Activated T-cell treated with anti-CD3 and anti-CD28 coated beads for 1 hour (primary cell): ENCODE results near the gene IGFALS.
A peak's percentile ranks its signal among the peaks of the same experiment; 100 is the strongest.

ENCODE experiments used
- DNase-seq: peaks from one replicate; pipeline ENCODE4 v3.0.0-alpha.2; 2020; ENCODE audit warnings: low read depth

IGFALS gene

GRCh38 chr16:1793578-1794220 lies at the start of gene IGFALS:
Gene IGFALS, minus strand, starts transcription at chr16:1793705. Its CDS starts 53 bp downstream, at chr16:1793652.
- no peak for DNase-seq

DNA sequence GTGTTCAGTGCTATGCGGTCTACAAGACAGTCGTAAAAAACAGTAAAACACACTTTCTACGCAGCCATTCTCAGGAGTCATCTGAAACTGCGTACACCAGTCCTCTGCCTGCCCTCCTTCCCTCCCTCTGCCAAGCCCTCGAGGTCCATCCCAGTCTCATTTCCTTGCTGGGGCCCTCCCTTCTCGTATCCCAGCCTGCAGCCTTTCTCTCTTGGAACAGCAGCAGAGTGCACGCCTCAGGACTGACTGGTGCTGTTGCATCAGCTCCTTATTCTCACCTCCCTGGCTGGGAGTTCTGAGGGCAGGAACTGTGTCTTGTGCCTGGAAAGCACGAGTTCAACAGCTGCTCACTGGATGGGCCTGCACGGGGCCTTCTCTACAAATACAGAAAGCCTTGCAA lies 46.0 kb upstream of the IGFALS start:
- no peak for DNase-seq

- DNase-seq = no peak
Observed at GRCh38 chr16:1834096-1834495, 40.6 kb upstream of the IGFALS start.

DNA sequence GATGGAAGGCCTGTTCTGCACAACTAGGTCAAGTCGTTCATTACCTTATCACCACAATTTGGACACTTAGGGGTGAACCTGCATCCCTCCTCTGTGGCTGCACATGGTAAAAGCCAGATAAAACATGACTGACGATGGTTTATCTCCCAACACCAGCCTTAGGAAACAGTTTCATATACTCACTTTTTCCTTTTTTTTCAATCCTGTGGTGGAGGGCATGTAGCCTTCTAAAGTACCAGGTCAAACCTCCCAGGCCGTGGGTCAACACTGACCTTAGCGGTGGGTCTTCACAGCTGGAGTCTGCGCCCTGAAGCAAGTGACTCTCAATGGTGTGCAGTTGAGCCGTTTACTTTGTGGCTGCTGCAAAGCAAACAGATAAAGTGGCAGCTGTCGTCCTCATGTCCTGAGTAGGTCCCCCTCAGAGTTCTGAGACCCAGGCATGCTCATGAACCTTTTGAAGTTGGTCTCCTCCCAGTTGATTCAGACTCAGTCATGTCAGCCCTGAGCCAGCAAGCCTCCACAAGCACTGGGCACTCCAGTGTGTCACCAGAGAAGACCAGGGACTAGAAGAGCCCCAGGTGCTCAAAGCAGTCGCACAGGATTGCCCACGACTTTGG lies 39.4 kb upstream of the IGFALS start:
- DNase-seq = no peak

DNA sequence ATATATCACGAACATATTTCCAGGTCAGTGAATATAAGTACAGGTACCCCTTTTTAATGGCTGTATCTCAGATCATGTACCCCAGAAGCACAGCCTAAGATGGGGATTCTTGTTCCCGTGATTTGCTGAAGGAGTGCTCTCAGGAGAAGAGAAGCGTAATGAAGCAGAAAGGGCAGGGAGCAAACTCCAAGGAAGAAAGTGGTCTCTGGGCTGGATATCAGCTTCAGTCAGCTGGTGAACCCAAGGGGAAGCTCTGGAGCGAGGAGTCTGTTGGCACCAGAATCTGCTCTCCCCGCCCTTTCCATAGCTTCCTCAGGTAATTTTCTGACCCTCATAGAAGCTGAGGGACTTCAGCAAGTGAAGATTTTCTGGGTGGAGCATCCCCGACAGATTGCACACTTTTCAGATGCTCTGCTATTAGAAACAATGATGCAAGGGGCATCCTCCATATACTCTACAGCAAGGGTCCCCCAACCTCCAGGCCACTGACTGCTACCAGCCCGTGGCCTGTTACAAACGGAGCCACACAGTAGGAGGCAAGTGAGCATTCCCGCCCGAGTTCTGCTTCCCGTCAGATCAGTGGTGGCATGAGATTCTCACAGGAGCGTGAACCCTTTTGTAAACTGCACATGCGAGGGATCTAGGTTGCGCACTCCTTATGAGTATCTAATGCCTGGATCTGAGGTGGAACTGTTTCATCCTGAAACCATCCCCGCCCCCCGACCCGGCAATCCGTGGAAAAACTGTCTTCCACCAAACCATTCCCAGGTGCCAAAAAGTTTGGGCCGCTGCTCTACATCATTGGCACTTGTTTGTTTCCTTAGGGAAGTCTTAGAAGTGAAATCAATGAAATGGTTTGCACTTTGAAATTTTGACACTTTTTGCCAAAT lies 37.9 kb upstream of the IGFALS start:
- no peak for DNase-seq

DNA sequence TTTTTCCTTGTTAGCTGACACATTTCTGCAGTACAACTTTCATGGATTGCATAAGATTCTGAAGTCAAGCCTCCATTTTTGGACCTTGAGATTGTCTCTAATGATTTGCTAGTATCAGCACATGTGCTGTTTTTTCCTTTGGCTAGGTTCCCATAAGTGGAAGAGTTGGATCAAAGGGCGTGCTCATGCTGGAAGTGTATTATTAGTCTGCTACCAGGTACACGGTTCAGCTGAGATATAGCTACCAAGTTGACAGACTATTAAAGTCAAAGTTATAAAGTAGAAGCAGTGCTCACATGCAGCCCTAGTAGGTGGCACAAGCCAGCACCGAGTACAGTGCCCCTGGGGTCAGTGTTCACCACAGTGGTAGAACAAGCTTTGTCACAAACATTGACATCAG lies 36.7 kb upstream of the IGFALS start:
- DNase-seq = no peak

- DNase-seq = no peak
Observed at GRCh38 chr16:1828645-1829410, 35.3 kb upstream of the IGFALS start.

DNA sequence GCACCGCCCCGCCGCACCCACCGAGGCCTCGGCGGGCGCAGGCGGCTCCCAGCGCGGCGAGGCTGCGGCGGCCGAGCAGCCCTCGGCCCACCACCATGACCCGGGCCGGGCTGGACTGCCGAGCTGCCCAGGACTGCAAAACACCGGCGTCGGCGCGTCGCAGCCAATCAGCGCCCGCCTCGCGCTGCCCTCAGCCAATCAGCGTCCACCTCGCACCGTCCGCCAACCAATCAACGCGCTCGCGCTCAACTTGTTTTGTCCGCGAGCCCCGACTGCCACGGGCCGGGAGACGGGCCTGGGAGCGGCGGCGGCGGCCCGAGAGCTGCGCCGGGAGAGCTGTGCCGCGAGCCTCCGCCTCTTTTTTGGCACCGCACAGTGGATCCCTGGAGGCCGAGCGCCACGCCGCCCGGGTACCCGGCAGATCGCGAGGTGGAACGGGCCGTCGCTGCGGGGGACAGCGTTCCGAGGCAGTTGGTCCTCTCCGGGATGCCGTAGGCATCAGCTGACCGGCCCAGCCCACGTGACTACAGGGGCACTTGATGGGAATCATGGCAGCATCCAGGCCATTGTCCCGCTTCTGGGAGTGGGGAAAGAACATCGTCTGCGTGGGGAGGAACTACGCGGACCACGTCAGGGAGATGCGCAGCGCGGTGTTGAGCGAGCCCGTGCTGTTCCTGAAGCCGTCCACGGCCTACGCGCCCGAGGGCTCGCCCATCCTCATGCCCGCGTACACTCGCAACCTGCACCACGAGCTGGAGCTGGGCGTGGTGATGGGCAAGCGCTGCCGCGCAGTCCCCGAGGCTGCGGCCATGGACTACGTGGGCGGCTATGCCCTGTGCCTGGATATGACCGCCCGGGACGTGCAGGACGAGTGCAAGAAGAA lies 33.4 kb upstream of the IGFALS start, which contains the start of the genes FAHD1 and HAGH:
Gene FAHD1 (plus strand): TSS at position 516 of the 883 bp plus-strand sequence. CDS start 33 bp downstream, at position 549.
Gene HAGH (minus strand): TSS at position 135 of the 883 bp plus-strand sequence. CDS start 38 bp downstream, at position 97.
- DNase-seq = peak; percentile 86

DNA sequence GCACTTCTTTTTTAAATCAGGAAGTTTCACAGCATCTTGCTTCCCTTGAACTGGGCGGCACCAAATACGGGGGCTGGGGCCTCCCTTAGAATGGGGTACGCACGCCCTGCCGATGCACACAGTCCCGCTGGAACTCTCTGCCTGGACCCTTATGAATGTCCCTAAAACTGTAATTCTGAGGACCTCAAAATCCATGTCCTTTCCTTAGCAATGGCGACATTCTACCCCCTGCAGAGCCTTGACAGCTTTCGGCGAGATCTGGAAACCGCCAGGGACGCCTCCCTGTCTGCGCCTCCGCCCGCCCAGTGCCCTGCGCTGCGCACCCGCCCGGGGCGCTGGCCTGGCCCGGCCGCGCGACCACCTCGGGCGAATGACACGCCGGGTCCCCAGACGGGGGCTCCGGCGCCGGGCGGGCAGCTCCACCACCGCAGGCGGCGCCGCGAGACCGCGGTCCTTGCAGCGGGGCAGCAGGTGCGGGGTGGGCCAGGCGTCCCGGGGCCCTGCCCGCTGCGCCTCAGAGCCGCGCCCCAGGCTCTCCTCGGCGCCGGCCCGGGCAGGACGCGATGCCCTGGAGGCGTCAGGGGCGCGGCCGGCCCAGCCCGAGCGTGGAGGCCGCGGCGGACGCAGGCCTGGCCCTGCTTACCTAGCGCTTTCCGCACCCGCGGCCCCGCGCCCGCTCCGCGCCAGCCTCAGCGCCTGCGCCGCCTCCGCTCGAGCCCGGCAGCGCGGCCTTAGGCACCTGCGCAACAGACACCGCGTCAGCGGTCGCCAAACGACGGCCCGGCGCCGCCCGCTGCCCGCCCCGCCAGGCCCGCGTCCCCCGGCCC lies 32.6 kb upstream of the IGFALS start:
- DNase-seq = peak; percentile 53

- no peak for DNase-seq
Observed at GRCh38 chr16:1825381-1825863, 31.9 kb upstream of the IGFALS start.

DNA sequence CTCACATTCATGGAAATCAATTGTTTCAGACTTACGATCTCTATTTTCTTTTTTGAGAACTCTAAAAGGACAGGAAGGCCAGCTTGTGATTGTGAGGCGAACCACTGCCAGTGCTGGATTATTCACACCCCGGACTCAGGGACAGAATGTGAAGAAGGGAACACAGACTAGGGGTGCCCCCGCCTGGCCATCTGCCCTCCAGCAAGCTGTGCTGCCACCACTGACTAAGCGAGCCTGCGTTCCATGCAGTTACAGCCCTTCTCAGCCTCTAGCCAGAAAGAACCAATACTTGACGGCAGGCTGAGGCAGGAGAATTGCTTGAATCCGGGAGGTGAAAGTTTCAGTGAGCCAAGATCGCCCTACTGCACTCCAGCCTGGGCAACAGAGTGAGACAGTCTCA lies 30.3 kb upstream of the IGFALS start:
- no peak for DNase-seq

DNA sequence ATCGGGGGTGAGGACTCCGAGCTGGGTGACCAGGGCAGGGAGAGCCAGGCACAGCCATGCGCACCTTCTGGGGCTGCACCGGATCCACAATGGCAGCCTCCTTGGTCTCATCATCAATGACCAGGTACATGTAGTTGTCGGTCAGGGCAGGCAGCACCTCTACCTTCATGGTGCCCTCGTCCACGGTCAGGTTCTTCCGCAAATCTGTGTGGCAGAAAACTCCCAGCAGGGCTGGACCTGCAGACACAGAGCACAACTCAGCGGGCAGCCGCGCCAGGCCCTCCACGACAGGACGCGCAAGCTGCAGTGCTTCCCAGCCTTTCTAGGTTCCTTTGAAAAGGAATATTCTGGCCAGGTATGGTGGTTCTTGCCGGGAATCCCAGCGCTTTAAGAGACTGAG lies 29.3 kb upstream of the IGFALS start:
- DNase-seq = no peak

DNA sequence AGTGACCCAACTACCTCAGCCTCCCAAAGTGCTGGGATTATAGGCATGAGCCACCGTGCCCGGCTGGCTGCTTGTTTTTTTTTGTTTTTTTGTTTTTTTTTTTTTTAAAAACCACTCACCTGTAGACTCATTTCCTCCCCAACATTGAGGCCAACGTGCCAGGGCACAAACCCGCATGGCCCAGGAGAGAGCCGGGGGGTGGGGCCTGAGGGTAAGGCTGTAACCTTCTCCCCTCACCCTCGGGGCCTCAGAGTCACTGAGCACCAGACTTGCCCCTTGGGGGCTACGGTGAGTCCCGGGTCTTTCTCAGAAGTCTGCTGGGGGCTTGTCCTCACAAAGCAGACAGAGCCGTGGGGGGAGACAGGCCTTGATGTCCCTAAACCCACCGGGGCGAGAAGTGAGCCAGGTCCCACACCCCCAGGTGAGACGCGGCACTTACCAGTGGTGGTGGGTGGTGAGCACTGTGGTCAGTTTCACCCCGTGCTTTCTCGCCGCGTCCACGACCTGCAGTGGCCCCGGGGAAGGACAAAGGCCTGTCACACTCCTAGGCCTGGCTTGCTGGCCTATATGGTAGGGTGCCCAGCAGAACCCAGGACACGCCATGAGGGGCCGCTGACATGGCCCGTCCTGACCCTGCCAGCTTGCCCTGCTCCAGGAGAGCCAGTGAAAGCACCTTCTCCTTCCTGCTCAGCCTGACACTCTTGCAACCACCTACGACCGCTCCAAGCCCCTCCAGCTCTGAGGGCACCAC lies 28.5 kb upstream of the IGFALS start:
- DNase-seq = no peak

DNA sequence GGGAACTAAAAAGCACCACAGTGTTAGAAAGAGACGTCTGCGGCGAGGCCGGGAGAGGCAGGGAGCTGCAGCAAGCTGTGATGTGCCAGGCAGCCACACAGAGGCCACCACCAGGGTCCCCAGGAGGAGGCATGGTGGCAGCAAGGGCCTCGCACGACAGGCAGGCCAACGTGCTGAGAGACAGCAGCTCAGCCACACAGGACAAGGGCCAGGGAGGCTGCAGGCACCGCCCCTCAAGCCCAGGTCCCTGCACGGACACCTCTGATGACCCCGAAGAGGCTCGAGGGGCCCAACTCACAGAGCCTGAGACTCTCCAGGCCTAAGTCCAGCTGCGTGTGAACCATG lies 27.4 kb upstream of the IGFALS start:
- DNase-seq = no peak

- no peak for DNase-seq
Observed at GRCh38 chr16:1820096-1820945, 26.8 kb upstream of the IGFALS start.

DNA sequence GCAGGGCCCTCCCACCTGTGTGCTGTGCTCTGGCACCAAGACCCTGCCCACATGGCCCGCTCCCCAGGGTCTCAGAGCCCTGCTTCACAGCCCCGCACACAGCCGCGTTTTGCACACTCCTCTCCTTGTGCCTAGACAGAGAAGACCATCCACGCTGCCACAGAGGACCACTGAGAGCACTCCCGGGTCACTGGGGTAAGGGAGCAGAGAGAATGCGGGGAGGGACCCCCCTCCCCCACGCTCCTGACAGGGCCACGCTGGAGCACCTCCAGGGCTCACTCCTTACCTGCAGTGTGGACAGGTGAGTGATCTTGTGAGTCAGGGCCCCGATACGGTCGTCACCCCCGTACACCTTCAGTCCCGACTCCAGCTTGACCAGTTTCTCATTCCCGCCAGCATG lies 26.1 kb upstream of the IGFALS start:
- DNase-seq = no peak

DNA sequence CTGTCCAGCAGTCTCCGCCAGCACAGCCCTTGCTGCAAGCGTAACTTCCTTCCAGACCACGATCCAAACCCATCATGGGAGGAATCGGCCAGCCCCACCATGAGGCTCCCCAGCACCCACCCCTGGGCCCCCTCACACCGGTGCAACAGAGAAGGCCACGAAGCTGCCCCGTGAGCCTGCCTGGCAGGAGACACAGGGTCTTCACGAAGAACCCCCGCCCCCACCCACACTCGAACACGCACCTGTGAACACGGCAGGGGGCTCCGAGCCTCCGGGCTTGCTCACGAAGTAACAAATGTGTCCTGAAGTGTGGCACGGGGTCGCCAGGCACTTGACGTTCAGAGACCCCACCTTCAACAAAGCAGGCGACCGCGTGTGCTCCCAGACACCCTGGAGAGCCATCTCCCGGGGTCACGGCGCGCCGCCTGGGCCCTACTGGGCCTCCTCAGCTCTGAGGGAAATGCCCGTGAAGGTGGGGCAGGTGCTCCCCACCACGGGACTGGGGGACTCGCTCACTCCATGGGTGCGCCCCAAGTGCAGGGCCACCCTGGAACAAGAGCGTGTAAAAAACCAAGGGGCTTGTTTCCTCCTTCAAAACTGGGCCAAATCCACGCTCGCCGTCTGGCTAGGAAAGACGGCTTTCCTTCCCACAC lies 25.5 kb upstream of the IGFALS start:
- DNase-seq = no peak
